ENCODE data around the gene NUS1. TPM values are rescaled to one million over a fixed set of nuclear protein-coding genes. Genes with fewer than 3 reads are reported as not detected.
"Not testable (repeated sequence)": the region's sequence is repeated elsewhere in the genome, so short reads cannot be mapped to it uniquely, and the experiment has no call there.

Gene NUS1
- total and polyA plus RNA-seq, 12 donors: 10.2 to 18.9 (median 13.3) TPM

- Histone ChIP-seq H3K27me3 (no peaks in the 10 kb centered on the region), H3K4me3 (no peak overlapping the region), H3K4me1 (no peaks in the 10 kb centered on the region), H3K27ac (no peak overlapping the region), H3K36me3 (no peaks in the 10 kb centered on the region), H3K9me3 (peaks cover 0 to 7% (median 0%) of the 10 kb centered on the region in 11 donors)
- TF ChIP-seq CTCF (IDR thresholded peaks at IDR 0.05): no peak
- DNase-seq (no peak), ATAC-seq (no peak)
- intact Hi-C loops (cut with DNase I): no loop called here
Observed at GRCh38 chr6:117718895-117719294, 43.6 kb downstream of the NUS1 start.

- H3K9me3 ChIP-seq; DNase-seq; H3K27ac ChIP-seq; H3K4me3 ChIP-seq; H3K27me3 ChIP-seq; intact Hi-C loops (cut with DNase I); ATAC-seq; H3K4me1 ChIP-seq; H3K36me3 ChIP-seq: not testable (repeated sequence)
- 95% methylated on average over 12 of the region's 12 CpGs for WGBS, 2 donors
Observed at GRCh38 chr6:117721520-117721919, 46.3 kb downstream of the NUS1 start.

GRCh38 chr6:117728626-117729025, 53.4 kb downstream of the NUS1 start:
- peak in 1 of 8 donors; percentile 53 for ATAC-seq
- Histone ChIP-seq H3K27me3 (no peaks in the 10 kb centered on the region), H3K9me3 (peaks cover 0 to 3% (median 0%) of the 10 kb centered on the region in 11 donors), H3K36me3 (no peaks in the 10 kb centered on the region), H3K4me3 (no peak overlapping the region), H3K27ac (no peak overlapping the region), H3K4me1 (no peaks in the 10 kb centered on the region)
- TF ChIP-seq CTCF (IDR thresholded peaks at IDR 0.05): no peak
- no peak for DNase-seq
- 48 to 67% methylated on average over 1 of the region's 1 CpG for WGBS, 2 donors
- intact Hi-C loops (cut with DNase I): no loop called here

GRCh38 chr6:117729613-117730012, 54.3 kb downstream of the NUS1 start:
- ATAC-seq: no peak
- Histone ChIP-seq H3K9me3 (peaks cover 0 to 3% (median 0%) of the 10 kb centered on the region in 11 donors), H3K27ac (no peak overlapping the region), H3K27me3 (no peaks in the 10 kb centered on the region), H3K4me1 (no peaks in the 10 kb centered on the region), H3K36me3 (no peaks in the 10 kb centered on the region), H3K4me3 (no peak overlapping the region)
- no peak for TF ChIP-seq CTCF (IDR thresholded peaks at IDR 0.05)
- no peak for DNase-seq
- 38 to 67% methylated on average over 1 of the region's 1 CpG for WGBS, 2 donors
- intact Hi-C loops (cut with DNase I): no loop called here

GRCh38 chr6:117733341-117733740, 58.1 kb downstream of the NUS1 start:
- peaks cover 0 to 9% (median 0%) of the 10 kb centered on the region in 11 donors for H3K9me3 ChIP-seq
- H3K27me3 ChIP-seq: no peaks in the 10 kb centered on the region
- H3K27ac ChIP-seq: no peak overlapping the region
- no peak overlapping the region for H3K4me3 ChIP-seq
- H3K4me1 ChIP-seq: no peaks in the 10 kb centered on the region
- intact Hi-C loops (cut with DNase I): no loop called here
- no peak for TF ChIP-seq CTCF (IDR thresholded peaks at IDR 0.05)
- DNase-seq (no peak), ATAC-seq (no peak)
- 86 to 93% methylated on average over 1 of the region's 1 CpG for WGBS, 2 donors
- H3K36me3 ChIP-seq: no peaks in the 10 kb centered on the region

Measured in heart right ventricle (tissue), 16 donors.